HL-60/S4 (cell line): ENCODE data around the gene DMRT1.
"Not testable (repeated sequence)": the region's sequence is repeated elsewhere in the genome, so short reads cannot be mapped to it uniquely, and the experiment has no call there.

ENCODE experiments used
- in situ Hi-C: fragments of 300-500 bp; cut with MboI; formaldehyde crosslinking; loops from 2 replicates; pipeline ENCODE4 v1.14.3; 2022; ENCODE audit warnings: low sequenced_read_pairs

The DMRT1 gene

GRCh38 chr9:859251-859650 lies 17.8 kb downstream of the DMRT1 start:
- in situ Hi-C loops, result no loop called here

- in situ Hi-C loops, result no loop called here
Observed at GRCh38 chr9:860706-861105, 19.2 kb downstream of the DMRT1 start.

GRCh38 chr9:861525-861924 lies 20.0 kb downstream of the DMRT1 start:
- in situ Hi-C loops, result not testable (repeated sequence)

- in situ Hi-C loops, result no loop called here
Observed at GRCh38 chr9:875119-875962, 33.8 kb downstream of the DMRT1 start.

GRCh38 chr9:876425-876824 lies 34.9 kb downstream of the DMRT1 start:
- in situ Hi-C loops, result no loop called here

GRCh38 chr9:878239-878638 lies 36.7 kb downstream of the DMRT1 start:
- in situ Hi-C loops, result no loop called here

GRCh38 chr9:880725-881124 lies 39.2 kb downstream of the DMRT1 start:
- in situ Hi-C loops, result no loop called here

- in situ Hi-C loops, result no loop called here
Observed at GRCh38 chr9:882416-882924, 41.0 kb downstream of the DMRT1 start.

- in situ Hi-C loops, result no loop called here
Observed at GRCh38 chr9:883011-883410, 41.5 kb downstream of the DMRT1 start.

- in situ Hi-C loops, result no loop called here
Observed at GRCh38 chr9:886886-887285, 45.4 kb downstream of the DMRT1 start.

- in situ Hi-C loops, result loop anchor here (5.0 kb wide), 1 partner anchor 110 kb away; no protein-coding TSS in a partner anchor
Observed at GRCh38 chr9:892123-892522, 50.6 kb downstream of the DMRT1 start.

GRCh38 chr9:893115-893514 lies 51.6 kb downstream of the DMRT1 start:
- in situ Hi-C loops, result loop anchor here (5.0 kb wide), 1 partner anchor 109 kb away; no protein-coding TSS in a partner anchor

GRCh38 chr9:893843-894420 lies 52.4 kb downstream of the DMRT1 start:
- in situ Hi-C loops, result loop anchor here (5.0 kb wide), 1 partner anchor 108 kb away; no protein-coding TSS in a partner anchor

- in situ Hi-C loops, result no loop called here
Observed at GRCh38 chr9:899440-900184, 58.1 kb downstream of the DMRT1 start.

- in situ Hi-C loops, result no loop called here
Observed at GRCh38 chr9:903886-904285, 62.4 kb downstream of the DMRT1 start.

GRCh38 chr9:905906-906305 lies 64.4 kb downstream of the DMRT1 start:
- in situ Hi-C loops, result no loop called here

- in situ Hi-C loops, result no loop called here
Observed at GRCh38 chr9:908536-909205, 67.2 kb downstream of the DMRT1 start.

GRCh38 chr9:911005-911404 lies 69.5 kb downstream of the DMRT1 start:
- in situ Hi-C loops, result no loop called here

- in situ Hi-C loops, result no loop called here
Observed at GRCh38 chr9:912776-913175, 71.3 kb downstream of the DMRT1 start.

- in situ Hi-C loops, result not testable (repeated sequence)
Observed at GRCh38 chr9:913526-913925, 72.0 kb downstream of the DMRT1 start.

GRCh38 chr9:917730-918129 lies 76.2 kb downstream of the DMRT1 start:
- in situ Hi-C loops, result no loop called here
